ENCODE measurements around the gene TCP10L.

GRCh38 chr21:32584472-32584871, 851 bp downstream of the TCP10L start:
- TF ChIP-seq MAX (IDR thresholded peaks at IDR 0.05; ENCODE audit: low read depth, low read length) (no peak), CTCF (IDR thresholded peaks at IDR 0.05; ENCODE audit: low read depth, low read length) (no peak), POLR2A (IDR thresholded peaks at IDR 0.05; ENCODE audit: extremely low read depth, insufficient read length) (no peak)

Measured in NB4 (cell line).